ENCODE results near the gene PDE6G. TPM values are rescaled to one million over a fixed set of nuclear protein-coding genes. Genes with fewer than 3 reads are reported as not detected.

The PDE6G gene
- total RNA-seq, 2 experiments from 2014 or later: 47.8 to 57.1 TPM

GRCh38 chr17:81603846-81604610 lies 52.3 kb downstream of the PDE6G start:
- DNase-seq: no peak
- no peaks in the 10 kb centered on the region for H3K27me3 Mint-ChIP-seq
- POLR2A ChIA-PET: no interaction called here
- peak overlapping the region; percentile 31 for H3K27ac Mint-ChIP-seq
- no peaks in the 10 kb centered on the region for H3K9me3 Mint-ChIP-seq
- peaks cover 20% of the 10 kb centered on the region for H3K36me3 Mint-ChIP-seq
- no peak overlapping the region for H3K4me3 Mint-ChIP-seq
- ATAC-seq (ENCODE audit: low read depth): no peak
- H3K4me1 Mint-ChIP-seq: peaks cover 8% of the 10 kb centered on the region

GRCh38 chr17:81601525-81602120 lies 54.7 kb downstream of the PDE6G start:
- H3K4me1 Mint-ChIP-seq: peaks cover 8% of the 10 kb centered on the region
- peaks cover 19% of the 10 kb centered on the region for H3K36me3 Mint-ChIP-seq
- H3K4me3 Mint-ChIP-seq: no peak overlapping the region
- no peak overlapping the region for H3K27ac Mint-ChIP-seq
- DNase-seq: no peak
- ATAC-seq (ENCODE audit: low read depth): peak; percentile 91
- H3K9me3 Mint-ChIP-seq: no peaks in the 10 kb centered on the region
- H3K27me3 Mint-ChIP-seq: no peaks in the 10 kb centered on the region
- POLR2A ChIA-PET: interaction anchor here (1.2 kb wide), 3 partner anchors 49 to 89 kb away, joined by 3 to 6 read pairs (median 3); partner anchors contain the start of genes ACTG1 and FAAP100

Small RNAs within 50 kb of the gene (microRNA-seq; reads per million reads assigned to microRNA genes)
- gene MIR6786: not detected

Other genes starting within 250 kb of the PDE6G start
- 1,000 to 10,000 TPM; 2,936 to 3,174 TPM for gene ACTG1, start 143.7 kb downstream of the PDE6G start, total RNA-seq
- gene FSCN2, start 128.2 kb downstream of the PDE6G start, total RNA-seq: 1 to 10 TPM in 1 of 2 experiments, under 1 TPM in 1; 0.94 to 1.7 TPM
- 10 to 100 TPM; 40.7 to 43.1 TPM for gene FAAP100, start 104.2 kb downstream of the PDE6G start, total RNA-seq
- 100 to 1,000 TPM in 1 of 2 experiments, 10 to 100 TPM in 1; 96.9 to 109 TPM for gene NPLOC4, start 19.4 kb downstream of the PDE6G start, total RNA-seq
- under 1 TPM; 0.36 to 0.99 TPM for gene TSPAN10, start 19.3 kb downstream of the PDE6G start, total RNA-seq
- 10 to 100 TPM; 56.6 to 60.1 TPM for gene OXLD1, start 10.1 kb upstream of the PDE6G start, total RNA-seq
- gene CCDC137, start 10.2 kb upstream of the PDE6G start, total RNA-seq: 10 to 100 TPM; 31.3 to 32.0 TPM
- 10 to 100 TPM; 17.7 to 19.0 TPM for gene ARL16, start 27.3 kb upstream of the PDE6G start, total RNA-seq
- 100 to 1,000 TPM; 152 to 164 TPM for gene HGS, start 27.5 kb upstream of the PDE6G start, total RNA-seq
- 10 to 100 TPM; 55.1 to 59.2 TPM for gene MRPL12, start 46.8 kb upstream of the PDE6G start, total RNA-seq
- gene SLC25A10, start 55.7 kb upstream of the PDE6G start, total RNA-seq: 10 to 100 TPM; 22.0 to 25.1 TPM
- gene GCGR, start 147.6 kb upstream of the PDE6G start, total RNA-seq: not detected
- 10 to 100 TPM; 56.5 to 58.3 TPM for gene MCRIP1, start 176.7 kb upstream of the PDE6G start, total RNA-seq
- not detected for gene PPP1R27, start 178.5 kb upstream of the PDE6G start, total RNA-seq
- gene P4HB, start 204.0 kb upstream of the PDE6G start, total RNA-seq: 100 to 1,000 TPM; 319 to 347 TPM
- 100 to 1,000 TPM; 538 to 539 TPM for gene ARHGDIA, start 214.8 kb upstream of the PDE6G start, total RNA-seq
- gene ALYREF, start 235.0 kb upstream of the PDE6G start, total RNA-seq: 100 to 1,000 TPM; 135 to 152 TPM
- 100 to 1,000 TPM; 102 to 106 TPM for gene ANAPC11, start 235.2 kb upstream of the PDE6G start, total RNA-seq
- gene NPB, start 245.7 kb upstream of the PDE6G start, total RNA-seq: 1 to 10 TPM in 1 of 2 experiments, under 1 TPM in 1; 0.47 to 1.0 TPM